IMR-90 (cell line): ENCODE data around the gene PRDM12. TPM values are rescaled to one million over a fixed set of nuclear protein-coding genes. Genes with fewer than 3 reads are reported as not detected.

Source experiments
- ATAC-seq: fragments of 200-7000 bp; cut with Tn5 transposase; 2 replicates; pipeline ENCODE4 v1.9.1; 2020; ENCODE audit warnings: low read depth, mild to moderate bottlenecking, moderate library complexity
- BruUV-seq: library from RNA; stranded (reverse); fragments of 400-500 nt; replicated peaks from 2 replicates; lab custom pipeline; 2021; lab: Mats Ljungman, UMichigan
- CTCF ChIA-PET: fragments of 300-600 bp; formaldehyde crosslinking; extraction: SDS; loops from one replicate; lab custom pipeline; 2021; ENCODE audit warnings: antibody characterized with exemption; lab: Yijun Ruan, JAX
- POLR2A ChIA-PET: fragments of 300-600 bp; sonication (Branson Sonifier 250); formaldehyde crosslinking; loops from one replicate; lab custom pipeline; 2022; ENCODE audit warnings: antibody characterized with exemption; ENCODE audit not compliant: unreplicated experiment; lab: Charles Lee
- DNase-seq: peaks from one replicate; pipeline ENCODE4 v3.0.0; 2013
- H2AFZ ChIP-seq: replicated peaks from 2 replicates; pipeline ENCODE3; 2013; ENCODE audit warnings: low read length, mild to moderate bottlenecking; ENCODE audit not compliant: poor library complexity
- H2AK5ac ChIP-seq: 2 replicates; pipeline ENCODE4 v1.6.1; 2013; ENCODE audit warnings: low read depth, low read length, inconsistent platforms
- H2AK9ac ChIP-seq: replicated peaks from 2 replicates; pipeline ENCODE3; 2013; ENCODE audit warnings: mild to moderate bottlenecking, low read depth, low read length, moderate library complexity; ENCODE audit not compliant: poor library complexity
- H2BK120ac ChIP-seq: 2 replicates; pipeline ENCODE4 v1.6.1; 2013; ENCODE audit warnings: low read depth, low read length, inconsistent platforms
- H2BK15ac ChIP-seq: 3 replicates; pipeline ENCODE4 v1.6.1; 2013; ENCODE audit warnings: low read depth, low read length, inconsistent platforms
- H2BK20ac ChIP-seq: 2 replicates; pipeline ENCODE4 v1.6.1; 2013; ENCODE audit warnings: low read depth, mild to moderate bottlenecking, inconsistent platforms, low read length, moderate library complexity
- H2BK5ac ChIP-seq: 2 replicates; pipeline ENCODE4 v1.6.1; 2013; ENCODE audit warnings: mild to moderate bottlenecking, low read depth, low read length, inconsistent platforms; ENCODE audit not compliant: poor library complexity, severe bottlenecking
- H3K14ac ChIP-seq: replicated peaks from 2 replicates; pipeline ENCODE4 v1.6.1; 2013; ENCODE audit warnings: low read depth, low read length, inconsistent platforms
- H3K18ac ChIP-seq: 2 replicates; pipeline ENCODE4 v1.6.1; 2013; ENCODE audit warnings: low read depth, low read length, control low read depth
- H3K23ac ChIP-seq: 2 replicates; pipeline ENCODE4 v1.6.1; 2013; ENCODE audit warnings: low read depth, low read length, inconsistent platforms
- H3K27ac ChIP-seq: 2 replicates; pipeline ENCODE4 v1.5.1; 2013; ENCODE audit warnings: mild to moderate bottlenecking, control low read depth, low read length; ENCODE audit not compliant: insufficient read depth
- H3K27me3 ChIP-seq: 2 replicates; pipeline ENCODE4 v1.6.1; 2013; ENCODE audit warnings: low read length; ENCODE audit not compliant: control insufficient read depth, insufficient read depth
- H3K36me3 ChIP-seq: 2 replicates; pipeline ENCODE4 v1.6.1; 2013; ENCODE audit warnings: low read length, mixed read lengths; ENCODE audit not compliant: control insufficient read depth, insufficient read depth
- H3K4ac ChIP-seq: 2 replicates; pipeline ENCODE4 v1.6.1; 2013; ENCODE audit warnings: low read depth, low read length, inconsistent platforms
- H3K4me1 ChIP-seq: 2 replicates; pipeline ENCODE4 v1.6.1; 2013; ENCODE audit warnings: low read length, mixed read lengths; ENCODE audit not compliant: control insufficient read depth, insufficient read depth
- H3K4me2 ChIP-seq: 2 replicates; pipeline ENCODE4 v1.6.1; 2013; ENCODE audit warnings: low read depth, mild to moderate bottlenecking, control low read depth, low read length, moderate library complexity
- H3K4me3 ChIP-seq: 2 replicates; pipeline ENCODE4 v1.5.1; 2013; ENCODE audit warnings: low read depth, mild to moderate bottlenecking, control low read depth, low read length, moderate library complexity; ENCODE audit not compliant: insufficient read depth
- H3K56ac ChIP-seq: 2 replicates; pipeline ENCODE4 v1.6.1; 2013; ENCODE audit warnings: low read length, inconsistent platforms; ENCODE audit not compliant: insufficient read depth; ENCODE audit errors: extremely low read depth
- H3K79me1 ChIP-seq, 2 experiments: 2 replicates each; pipeline ENCODE4 v1.6.1; 2013; ENCODE audit warnings: low read length in 2 of 2, inconsistent platforms in 1 of 2, low read depth in 1 of 2
- H3K9ac ChIP-seq: 2 replicates; pipeline ENCODE4 v1.6.1; 2013; ENCODE audit warnings: low read depth, low read length, control low read depth
- H3K9me1 ChIP-seq: 2 replicates; pipeline ENCODE4 v1.6.1; 2013; ENCODE audit warnings: low read length, inconsistent platforms; ENCODE audit not compliant: insufficient read depth
- H3K9me3 ChIP-seq: 2 replicates; pipeline ENCODE4 v1.6.1; 2013; ENCODE audit warnings: low read length; ENCODE audit not compliant: control insufficient read depth, insufficient read depth
- H4K20me1 ChIP-seq: 2 replicates; pipeline ENCODE4 v1.6.1; 2013; ENCODE audit warnings: low read length, inconsistent platforms; ENCODE audit not compliant: insufficient read depth
- H4K5ac ChIP-seq: 2 replicates; pipeline ENCODE4 v1.6.1; 2013; ENCODE audit warnings: mild to moderate bottlenecking, low read depth, low read length, control low read depth
- H4K8ac ChIP-seq, 2 experiments: 2 replicates each; pipeline ENCODE4 v1.6.1; 2013; ENCODE audit warnings: low read depth in 2 of 2, low read length in 2 of 2, control low read depth in 1 of 2, inconsistent platforms in 1 of 2
- H4K91ac ChIP-seq: 2 replicates; pipeline ENCODE4 v1.6.1; 2013; ENCODE audit warnings: low read depth, low read length, inconsistent platforms; ENCODE audit not compliant: insufficient read depth
- CEBPB ChIP-seq: IDR thresholded peaks from 2 replicates; pipeline ENCODE4 v1.6.1; 2012; ENCODE audit warnings: low read depth, low read length, improper control_type of control experiment
- RAD21 ChIP-seq: IDR thresholded peaks from 2 replicates; pipeline ENCODE4 v1.6.1; 2012; ENCODE audit warnings: low read length, improper control_type of control experiment
- RCOR1 ChIP-seq: IDR thresholded peaks from 2 replicates; pipeline ENCODE4 v1.6.1; 2012; ENCODE audit warnings: mild to moderate bottlenecking, low read length, improper control_type of control experiment; ENCODE audit not compliant: insufficient replicate concordance
- WGBS, 2 experiments: methylation state at CpG; one replicate each; pipeline versions ENCODE4 v1.1.5 to v1.1.7; 2013; ENCODE audit warnings: missing lambda C conversion rate in 2 of 2; ENCODE audit not compliant: insufficient read length in 1 of 2; ENCODE audit errors: extremely low coverage in 2 of 2; 5-methylcytosine and 5-hydroxymethylcytosine counted together
- dilution Hi-C: fragments of 300-500 bp; cut with HindIII; formaldehyde crosslinking; loops from one replicate; pipeline ENCODE4 v1.14.3; 2018; ENCODE audit warnings: low sequenced_read_pairs; ENCODE audit not compliant: unreplicated experiment
- in situ Hi-C: fragments of 300-500 bp; cut with MboI; formaldehyde crosslinking; loops from 3 replicates; pipeline ENCODE4 v1.14.3; 2019; ENCODE audit warnings: low sequenced_read_pairs, inconsistent platforms, mixed read lengths
- intact Hi-C: fragments of 100-400 bp; cut with micrococcal nuclease; formaldehyde crosslinking; loops from 2 replicates; pipeline ENCODE4 v1.10.0; 2022
- polyA plus RNA-seq, 3 experiments: library from polyadenylated mRNA; depleted of rRNA; stranded (reverse); fragments of >200 nt; gene quantifications; 2 replicates each; pipeline ENCODE4 v1.2.3, GENCODE V29; 2012; ENCODE audit warnings: low replicate concordance in 1 of 3
- total RNA-seq: library from RNA; depleted of rRNA; stranded (reverse); fragments of >200 nt; gene quantifications from 2 replicates; pipeline ENCODE4 v1.2.3, GENCODE V29; 2012

PRDM12 gene
- total and polyA plus RNA-seq, 2 of the 4 experiments (the other 2 are of a cell fraction): not detected

GRCh38 chr9:130703501-130703900 lies 39.1 kb downstream of the PRDM12 start:
- intact Hi-C loops (loop anchor here (5.0 kb wide), 1 partner anchor 234 kb away; the partner anchor contains the start of gene FIBCD1), in situ Hi-C loops (loop anchor here (10.0 kb wide), 1 partner anchor 341 kb away; no protein-coding TSS in a partner anchor), dilution Hi-C loops (no loop called here)
- ChIA-PET CTCF (no interaction called here), POLR2A (no interaction called here)
- Histone ChIP-seq H3K79me1 (peaks cover 18 to 53% of the 10 kb centered on the region in 2 experiments), H2AK9ac (no peak overlapping the region), H4K8ac (no peak overlapping the region), H3K4ac (no peak overlapping the region), H3K4me3 (no peak overlapping the region), H2BK20ac (0 out of 2 replicates have a peak overlapping the region, but pooled peaks have one; percentile 14), H3K27ac (no peak overlapping the region), H2AFZ (no peak overlapping the region), H3K14ac (no peak overlapping the region), H3K56ac (no peak overlapping the region), H3K23ac (peak overlapping the region; percentile 65; the same call in 1 of the 2 replicates), H2BK120ac (no peak overlapping the region), H4K20me1 (peaks cover 38% of the 10 kb centered on the region), H3K9me1 (peaks cover 14% of the 10 kb centered on the region), H4K5ac (no peak overlapping the region), H3K4me2 (no peak overlapping the region), H2BK15ac (no peak overlapping the region), H4K91ac (peak overlapping the region; percentile 20; the same call in 1 of the 2 replicates), H2BK5ac (no peak overlapping the region), H2AK5ac (no peak overlapping the region), H3K36me3 (peaks cover 26% of the 10 kb centered on the region), H3K9me3 (no peaks in the 10 kb centered on the region), H3K4me1 (peaks cover 14% of the 10 kb centered on the region), H3K27me3 (no peaks in the 10 kb centered on the region), H3K18ac (no peak overlapping the region), H3K9ac (no peak overlapping the region)
- no peak for ATAC-seq
- 51% methylated on average over 2 of the region's 7 CpGs; no CpG with 5 or more reads in 1 of the 2 experiments for WGBS, 2 experiments
- DNase-seq: no peak
- no peak for TF ChIP-seq CEBPB
- TF ChIP-seq RCOR1: no peak
- TF ChIP-seq RAD21: no peak
- no TSS peak for BruUV-seq
